ENCODE measurements around the gene EPB42.

DNA sequence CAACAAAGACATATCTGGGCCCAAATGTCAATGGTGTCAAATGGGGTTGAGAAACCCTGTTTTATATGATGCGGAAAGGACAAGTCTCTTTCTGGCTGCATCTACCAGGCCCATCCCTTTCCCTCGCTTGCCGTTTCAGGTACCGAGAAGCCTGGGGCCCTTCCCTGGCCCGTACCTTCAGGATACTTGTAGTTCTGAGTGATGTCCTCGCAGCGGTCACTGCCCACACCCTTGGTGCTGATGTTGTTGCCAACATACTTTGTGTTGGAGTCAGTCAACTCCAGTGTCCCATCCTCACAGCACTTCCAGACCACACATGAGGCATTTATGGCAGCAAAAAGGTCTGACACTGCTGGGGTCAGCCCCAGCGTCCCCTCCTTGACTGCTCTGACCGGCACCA lies 13.8 kb downstream of the EPB42 start:
- TF ChIP-seq, protein P1, sequence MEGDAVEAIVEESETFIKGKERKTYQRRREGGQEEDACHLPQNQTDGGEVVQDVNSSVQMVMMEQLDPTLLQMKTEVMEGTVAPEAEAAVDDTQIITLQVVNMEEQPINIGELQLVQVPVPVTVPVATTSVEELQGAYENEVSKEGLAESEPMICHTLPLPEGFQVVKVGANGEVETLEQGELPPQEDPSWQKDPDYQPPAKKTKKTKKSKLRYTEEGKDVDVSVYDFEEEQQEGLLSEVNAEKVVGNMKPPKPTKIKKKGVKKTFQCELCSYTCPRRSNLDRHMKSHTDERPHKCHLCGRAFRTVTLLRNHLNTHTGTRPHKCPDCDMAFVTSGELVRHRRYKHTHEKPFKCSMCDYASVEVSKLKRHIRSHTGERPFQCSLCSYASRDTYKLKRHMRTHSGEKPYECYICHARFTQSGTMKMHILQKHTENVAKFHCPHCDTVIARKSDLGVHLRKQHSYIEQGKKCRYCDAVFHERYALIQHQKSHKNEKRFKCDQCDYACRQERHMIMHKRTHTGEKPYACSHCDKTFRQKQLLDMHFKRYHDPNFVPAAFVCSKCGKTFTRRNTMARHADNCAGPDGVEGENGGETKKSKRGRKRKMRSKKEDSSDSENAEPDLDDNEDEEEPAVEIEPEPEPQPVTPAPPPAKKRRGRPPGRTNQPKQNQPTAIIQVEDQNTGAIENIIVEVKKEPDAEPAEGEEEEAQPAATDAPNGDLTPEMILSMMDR (IDR thresholded peaks at IDR 0.05; ENCODE audit: insufficient read depth, low read length, poor library complexity, severe bottlenecking), result no peak
- no peak for TF ChIP-seq EZH2phosphoT487 (conservative IDR thresholded peaks at IDR 0.05; ENCODE audit: low read length)
